SK-N-SH (cell line): Measurements from ENCODE around the gene CHD5. TPM values are rescaled to one million over a fixed set of nuclear protein-coding genes. Genes with fewer than 3 reads are reported as not detected.

Experiments used
- CTCF ChIA-PET: fragments of 300-600, 350-600 bp; formaldehyde crosslinking; extraction: SDS; loops from one replicate; lab custom pipeline; 2021; lab: Yijun Ruan, JAX
- POLR2A ChIA-PET: fragments of 350-600 bp; sonication (Branson Sonifier 250); formaldehyde crosslinking; extraction: SDS; loops from one replicate; lab custom pipeline; 2020; ENCODE audit warnings: antibody characterized with exemption, inconsistent platforms; lab: Yijun Ruan, JAX
- DNase-seq: peaks from one replicate; pipeline ENCODE4 v3.0.0; 2012
- H2AFZ ChIP-seq: fragments of 200-600 bp; sonication (generic); 2 replicates; pipeline ENCODE4 v1.8.1; 2016; ENCODE audit warnings: antibody characterized with exemption, mild to moderate bottlenecking, low read depth
- H3F3A ChIP-seq: fragments of 200-600 bp; sonication (generic); replicated peaks from 2 replicates; pipeline ENCODE3; 2016; ENCODE audit warnings: antibody characterized with exemption, mild to moderate bottlenecking; ENCODE audit not compliant: insufficient read depth
- H3K27ac ChIP-seq, 2 experiments: fragments of 200-500 bp in 1 of 2; fragments of 200-600 bp in 1 of 2; sonication (Bioruptor generic) in 1 of 2; sonication (generic), shearing (Covaris generic) in 1 of 2; 2 replicates each; pipeline versions ENCODE4 v1.5.1 to v1.6.1; 2014 to 2016; ENCODE audit warnings: low read depth in 2 of 2, inconsistent platforms in 1 of 2, low read length in 1 of 2, mild to moderate bottlenecking in 1 of 2, mixed read lengths in 1 of 2
- H3K27me3 ChIP-seq: fragments of 200-600 bp; sonication (generic), shearing (Covaris generic); 2 replicates; pipeline ENCODE4 v1.6.1; 2016; ENCODE audit warnings: mixed run types; ENCODE audit not compliant: insufficient read depth
- H3K36me3 ChIP-seq, 2 experiments: fragments of 200-500 bp in 1 of 2; fragments of 200-600 bp in 1 of 2; sonication (Bioruptor generic) in 1 of 2; sonication (generic) in 1 of 2; replicated peaks in 1 of 2; 2 replicates each; pipeline versions ENCODE3 to v1.5.1; 2014 to 2016; ENCODE audit warnings: low read length in 1 of 2, mild to moderate bottlenecking in 1 of 2; ENCODE audit not compliant: insufficient read depth in 2 of 2, control insufficient read depth in 1 of 2
- H3K4me1 ChIP-seq, 2 experiments: fragments of 200-500 bp in 1 of 2; fragments of 200-600 bp in 1 of 2; sonication (Bioruptor generic) in 1 of 2; sonication (generic), shearing (Covaris generic) in 1 of 2; 2 replicates each; pipeline versions ENCODE4 v1.5.1 to v1.6.1; 2014 to 2016; ENCODE audit warnings: low read depth in 1 of 2, low read length in 1 of 2, mixed run types in 1 of 2; ENCODE audit not compliant: insufficient read depth in 2 of 2, control insufficient read depth in 1 of 2
- H3K4me2 ChIP-seq: fragments of 200-600 bp; sonication (generic), shearing (Covaris generic); 2 replicates; pipeline ENCODE4 v1.6.1; 2017; ENCODE audit warnings: mixed run types
- H3K4me3 ChIP-seq, 2 experiments: fragments of 200-500 bp in 1 of 2; fragments of 200-600 bp in 1 of 2; sonication (Bioruptor generic) in 1 of 2; sonication (generic), shearing (Covaris generic) in 1 of 2; 2 replicates each; pipeline versions ENCODE4 v1.5.1 to v1.8.1; 2014 to 2016; ENCODE audit warnings: low read depth in 2 of 2, inconsistent platforms in 1 of 2, low read length in 1 of 2, mild to moderate bottlenecking in 1 of 2, mixed read lengths in 1 of 2, moderate library complexity in 1 of 2
- H3K79me2 ChIP-seq: fragments of 200-600 bp; sonication (generic); 2 replicates; pipeline ENCODE4 v1.8.1; 2017; ENCODE audit warnings: mild to moderate bottlenecking; ENCODE audit not compliant: insufficient read depth
- H3K9ac ChIP-seq: fragments of 200-600 bp; sonication (generic); 2 replicates; pipeline ENCODE4 v1.6.1; 2017; ENCODE audit warnings: mixed run types
- H3K9me2 ChIP-seq: fragments of 200-600 bp; sonication (generic); 2 replicates; pipeline ENCODE4 v1.6.1; 2017; ENCODE audit warnings: mixed run types
- H3K9me3 ChIP-seq: fragments of 200-600 bp; sonication (generic); 2 replicates; pipeline ENCODE4 v1.6.1; 2017; ENCODE audit warnings: mixed run types, mild to moderate bottlenecking, moderate library complexity
- H4K20me1 ChIP-seq: fragments of 200-600 bp; sonication (generic); 2 replicates; pipeline ENCODE4 v1.6.1; 2017; ENCODE audit warnings: mild to moderate bottlenecking, mixed run types; ENCODE audit not compliant: insufficient read depth
- ELF1 ChIP-seq: IDR thresholded peaks from 2 replicates; pipeline ENCODE4 v1.4.0; 2012
- EZH2phosphoT487 ChIP-seq: fragments of 200-600 bp; sonication (generic); IDR thresholded peaks from 2 replicates; pipeline ENCODE4 v1.6.1; 2017; ENCODE audit warnings: low read depth, mixed run types, mild to moderate bottlenecking, antibody characterized with exemption, moderate library complexity, borderline replicate concordance
- FOXJ3 ChIP-seq: sonication (generic); formaldehyde crosslinking; IDR thresholded peaks from 2 replicates; pipeline ENCODE4 v1.5.1; 2020; ENCODE audit warnings: mild to moderate bottlenecking, missing genetic modification reagents
- FOXM1 ChIP-seq: IDR thresholded peaks from 2 replicates; pipeline ENCODE4 v1.4.0; 2012; ENCODE audit warnings: low read depth, mild to moderate bottlenecking
- GATA2 ChIP-seq: sonication (generic); formaldehyde crosslinking; IDR thresholded peaks from 2 replicates; pipeline ENCODE4 v1.5.0; 2020; ENCODE audit warnings: mild to moderate bottlenecking, missing genetic modification reagents
- IRF3 ChIP-seq: fragments of 150-350 bp; IDR thresholded peaks from 2 replicates; pipeline ENCODE4 v1.6.1; 2016; ENCODE audit warnings: mild to moderate bottlenecking, low read depth, low read length
- MAX ChIP-seq: IDR thresholded peaks from 2 replicates; pipeline ENCODE4 v1.4.0; 2012; ENCODE audit warnings: low read depth
- MXI1 ChIP-seq: IDR thresholded peaks from 2 replicates; pipeline ENCODE4 v1.6.1; 2012; ENCODE audit warnings: mild to moderate bottlenecking, low read depth, low read length, improper control_type of control experiment
- NFIC ChIP-seq: IDR thresholded peaks from 2 replicates; pipeline ENCODE4 v1.4.0; 2012; ENCODE audit warnings: borderline replicate concordance
- PBX3 ChIP-seq: IDR thresholded peaks from 2 replicates; pipeline ENCODE4; 2012
- REST ChIP-seq: IDR thresholded peaks from 2 replicates; pipeline ENCODE4 v1.6.1; 2012; ENCODE audit warnings: mild to moderate bottlenecking, low read depth, low read length, moderate library complexity
- RFX5 ChIP-seq: IDR thresholded peaks from 2 replicates; pipeline ENCODE4 v1.6.1; 2012; ENCODE audit warnings: mild to moderate bottlenecking, improper control_type of control experiment, low read length
- RXRA ChIP-seq: IDR thresholded peaks from 2 replicates; pipeline ENCODE4 v1.4.0; 2012; ENCODE audit warnings: low read depth, mild to moderate bottlenecking, borderline replicate concordance
- SMC3 ChIP-seq: IDR thresholded peaks from 2 replicates; pipeline ENCODE4 v1.6.1; 2012; ENCODE audit warnings: low read depth, low read length, improper control_type of control experiment
- TAF1 ChIP-seq: IDR thresholded peaks from 2 replicates; pipeline ENCODE4 v1.6.1; 2012; ENCODE audit warnings: low read depth, mild to moderate bottlenecking, low read length, moderate library complexity, borderline replicate concordance
- ZBTB33 ChIP-seq: IDR thresholded peaks from 2 replicates; pipeline ENCODE4 v1.4.0; 2012; ENCODE audit warnings: low read depth, borderline replicate concordance
- WGBS: methylation state at CpG from one replicate; pipeline ENCODE4 v1.1.6; 2017; ENCODE audit warnings: low lambda C conversion rate; 5-methylcytosine and 5-hydroxymethylcytosine counted together
- polyA plus RNA-seq, 3 experiments: library from polyadenylated mRNA; depleted of rRNA; stranded (reverse); fragments of >200 nt; gene quantifications; 2 replicates each; pipeline ENCODE4 v1.2.3, GENCODE V29; 2012

Gene CHD5
- polyA plus RNA-seq, 1 of the 3 experiments (the other 2 are of a cell fraction) = 0.26 TPM

GRCh38 chr1:6095511-6096242 is 84.4 kb downstream of the CHD5 start:
- Histone ChIP-seq H3K27me3 (no peaks in the 10 kb centered on the region), H3K4me1 (peaks cover 0 to 5% of the 10 kb centered on the region in 2 experiments; a peak in 1 of 4 replicates), H3K79me2 (no peaks in the 10 kb centered on the region), H3K36me3 (no peaks in the 10 kb centered on the region), H3K27ac (no peak overlapping the region), H3K9ac (no peak overlapping the region), H2AFZ (no peak overlapping the region), H3K9me2 (no peaks in the 10 kb centered on the region), H4K20me1 (no peaks in the 10 kb centered on the region), H3K4me2 (no peak overlapping the region), H3K4me3 (no peak overlapping the region), H3K9me3 (no peaks in the 10 kb centered on the region), H3F3A (no peaks in the 10 kb centered on the region)
- TF ChIP-seq SMC3 (no peak), TAF1 (no peak), GATA2 (CRISPR knock-in tag) (no peak), RFX5 (no peak), FOXJ3 (CRISPR knock-in tag) (no peak), ZBTB33 (no peak), RXRA (no peak), EZH2phosphoT487 (no peak), MXI1 (no peak), MAX (no peak), PBX3 (no peak), REST (no peak), FOXM1 (no peak), ELF1 (no peak), NFIC (no peak), IRF3 (no peak)
- 46% methylated on average over 3 of the region's 13 CpGs for WGBS
- ChIA-PET CTCF (interaction anchor here (1.9 kb wide), 1 partner anchor 13 kb away, joined by 9 read pairs; no protein-coding TSS in a partner anchor), POLR2A (no interaction called here)
- no peak for DNase-seq
